ENCODE measurements around the gene TRPC4.

Gene TRPC4

DNA sequence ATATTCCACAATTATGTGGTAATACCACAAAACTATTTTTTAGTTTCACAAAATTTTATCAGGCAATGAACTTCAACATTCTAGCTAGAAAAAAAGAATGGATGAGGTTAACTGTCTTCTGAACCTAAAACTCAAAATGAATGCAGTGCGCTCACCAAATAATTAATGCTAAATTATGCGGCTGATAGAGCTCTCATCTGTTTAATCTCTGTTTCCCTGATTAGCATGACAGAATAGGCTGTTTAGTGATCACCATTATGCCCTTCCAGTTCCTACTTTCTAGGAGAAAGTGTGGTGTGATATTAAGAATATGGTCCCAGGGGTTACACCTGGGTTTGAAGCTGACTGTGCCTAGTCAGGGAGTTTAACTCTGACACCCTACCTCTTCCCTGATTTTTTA lies 228.2 kb downstream of the TRPC4 start:
- no peak overlapping the region for H3K27ac Mint-ChIP-seq
- no peak overlapping the region for H3K4me3 Mint-ChIP-seq
- H3K4me1 Mint-ChIP-seq (ENCODE audit: low read depth) = no peaks in the 10 kb centered on the region
- no peaks in the 10 kb centered on the region for H3K9me3 Mint-ChIP-seq (ENCODE audit: low read depth)
- H3K36me3 Mint-ChIP-seq = no peaks in the 10 kb centered on the region
- no peaks in the 10 kb centered on the region for H3K27me3 Mint-ChIP-seq

DNA sequence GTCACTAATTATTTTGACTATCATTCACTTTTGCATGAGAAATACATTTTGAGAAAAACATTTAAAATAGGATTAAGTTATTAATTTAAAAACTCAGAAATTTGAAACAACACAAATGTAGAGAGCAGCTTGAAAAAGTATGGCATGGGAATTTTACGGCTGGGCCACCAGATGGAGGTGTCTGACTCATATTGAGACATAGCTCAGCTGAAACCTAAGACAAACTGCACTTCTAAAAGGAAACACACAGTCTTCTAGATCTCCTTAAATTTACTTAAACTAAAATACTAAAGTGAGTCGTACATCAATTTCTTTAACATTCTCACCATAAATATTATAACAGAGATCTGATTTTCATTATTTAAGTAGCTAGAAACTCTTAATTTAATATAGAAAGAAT lies 229.1 kb downstream of the TRPC4 start:
- H3K27me3 Mint-ChIP-seq = no peaks in the 10 kb centered on the region
- H3K27ac Mint-ChIP-seq = no peak overlapping the region
- no peaks in the 10 kb centered on the region for H3K4me1 Mint-ChIP-seq (ENCODE audit: low read depth)
- no peaks in the 10 kb centered on the region for H3K36me3 Mint-ChIP-seq
- H3K4me3 Mint-ChIP-seq = no peak overlapping the region
- no peaks in the 10 kb centered on the region for H3K9me3 Mint-ChIP-seq (ENCODE audit: low read depth)

- Mint-ChIP-seq H3K27me3 (no peaks in the 10 kb centered on the region), H3K4me3 (no peak overlapping the region), H3K4me1 (ENCODE audit: low read depth) (no peaks in the 10 kb centered on the region), H3K27ac (no peak overlapping the region), H3K36me3 (no peaks in the 10 kb centered on the region), H3K9me3 (ENCODE audit: low read depth) (no peaks in the 10 kb centered on the region)
These were observed 232.9 kb downstream of the TRPC4 start for GRCh38 chr13:37636701-37637100.

DNA sequence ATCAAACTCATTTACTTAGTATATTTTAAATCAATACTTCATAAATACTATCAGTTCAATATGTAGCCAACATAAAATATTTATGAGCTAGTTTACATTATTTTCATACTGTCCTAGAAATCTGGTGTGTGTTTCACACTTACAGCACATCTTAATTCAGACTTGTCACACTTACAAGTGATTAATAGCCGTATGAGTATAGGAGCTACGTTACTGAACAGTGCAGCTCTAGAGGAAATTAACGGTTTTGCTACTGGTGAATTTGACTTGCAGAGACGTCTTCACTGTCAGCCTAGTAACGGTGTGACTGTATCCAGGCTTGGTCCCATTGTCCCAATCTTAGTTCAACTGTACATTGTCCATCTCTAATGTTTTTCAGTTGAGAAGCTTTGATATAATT lies 237.3 kb downstream of the TRPC4 start:
- H3K27ac Mint-ChIP-seq = no peak overlapping the region
- H3K36me3 Mint-ChIP-seq = no peaks in the 10 kb centered on the region
- H3K27me3 Mint-ChIP-seq = no peaks in the 10 kb centered on the region
- H3K4me3 Mint-ChIP-seq = no peak overlapping the region
- no peaks in the 10 kb centered on the region for H3K9me3 Mint-ChIP-seq (ENCODE audit: low read depth)
- H3K4me1 Mint-ChIP-seq (ENCODE audit: low read depth) = no peaks in the 10 kb centered on the region

DNA sequence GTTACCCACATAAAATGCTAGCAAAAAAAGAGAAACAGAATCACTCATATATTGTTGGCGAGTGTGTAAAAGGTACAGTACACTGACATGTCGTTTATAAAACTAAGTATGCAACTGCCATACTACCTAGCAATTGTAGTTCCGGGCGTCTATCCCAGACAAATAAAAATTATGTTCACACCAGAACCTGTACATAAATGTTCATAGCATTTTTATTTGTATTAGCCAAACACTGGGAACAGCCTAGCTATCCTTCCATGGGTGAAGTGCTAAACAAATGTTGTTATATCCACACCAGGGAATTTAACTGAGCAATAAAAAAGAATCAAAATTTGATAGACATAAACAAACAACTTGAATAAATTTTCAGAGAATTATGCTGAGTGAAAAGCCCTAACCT lies 242.1 kb downstream of the TRPC4 start:
- Mint-ChIP-seq H3K36me3 (no peaks in the 10 kb centered on the region), H3K27me3 (no peaks in the 10 kb centered on the region), H3K9me3 (ENCODE audit: low read depth) (peaks cover 4% of the 10 kb centered on the region), H3K27ac (no peak overlapping the region), H3K4me3 (no peak overlapping the region), H3K4me1 (ENCODE audit: low read depth) (no peaks in the 10 kb centered on the region)

- Mint-ChIP-seq H3K27me3 (no peaks in the 10 kb centered on the region), H3K9me3 (ENCODE audit: low read depth) (peaks cover 8% of the 10 kb centered on the region), H3K27ac (no peak overlapping the region), H3K4me1 (ENCODE audit: low read depth) (no peaks in the 10 kb centered on the region), H3K4me3 (no peak overlapping the region), H3K36me3 (no peaks in the 10 kb centered on the region)
These were observed 247.7 kb downstream of the TRPC4 start for GRCh38 chr13:37621811-37622361.

DNA sequence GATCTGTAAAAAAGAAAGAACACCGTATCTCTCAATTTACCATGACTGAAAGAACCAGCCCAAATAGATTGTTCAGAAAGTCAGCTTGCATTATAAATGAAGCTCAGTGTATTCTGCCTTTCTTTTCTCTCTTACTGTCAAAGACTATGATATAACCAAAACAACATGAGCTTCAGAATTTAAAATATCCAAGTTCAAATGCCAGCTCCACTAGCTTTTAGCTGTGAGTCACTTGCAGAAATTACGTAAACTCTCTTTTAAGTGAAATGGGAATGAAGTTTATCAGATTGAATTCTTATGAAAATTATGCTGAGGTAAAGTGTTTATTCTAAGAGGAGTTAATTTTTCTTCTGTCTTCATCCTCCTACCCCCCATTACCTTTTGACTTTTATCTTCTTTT lies 251.0 kb downstream of the TRPC4 start:
- no peaks in the 10 kb centered on the region for H3K27me3 Mint-ChIP-seq
- no peaks in the 10 kb centered on the region for H3K4me1 Mint-ChIP-seq (ENCODE audit: low read depth)
- no peak overlapping the region for H3K4me3 Mint-ChIP-seq
- H3K9me3 Mint-ChIP-seq (ENCODE audit: low read depth) = peaks cover 4% of the 10 kb centered on the region
- no peaks in the 10 kb centered on the region for H3K36me3 Mint-ChIP-seq
- H3K27ac Mint-ChIP-seq = no peak overlapping the region

DNA sequence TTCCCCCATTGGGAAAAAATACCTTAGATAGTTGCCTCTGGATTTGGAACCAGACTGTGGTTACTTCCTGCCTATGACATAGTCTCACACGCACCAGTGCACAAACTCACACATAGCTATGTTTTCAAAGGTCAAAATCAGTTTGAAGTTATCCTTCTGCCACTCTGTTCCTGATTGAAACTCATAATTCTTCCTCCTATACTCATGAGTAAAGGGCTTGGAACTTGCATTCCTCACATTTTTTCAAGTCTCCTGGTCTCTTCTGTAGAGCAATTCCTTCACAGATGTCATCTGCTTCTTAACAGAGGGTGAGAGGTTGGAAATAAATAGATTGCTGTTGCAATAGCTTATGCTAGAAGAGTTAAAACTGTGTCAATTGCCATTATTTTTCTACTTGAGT lies 252.4 kb downstream of the TRPC4 start:
- Mint-ChIP-seq H3K27ac (no peak overlapping the region), H3K4me1 (ENCODE audit: low read depth) (no peaks in the 10 kb centered on the region), H3K36me3 (no peaks in the 10 kb centered on the region), H3K9me3 (ENCODE audit: low read depth) (peaks cover 2% of the 10 kb centered on the region), H3K4me3 (no peak overlapping the region), H3K27me3 (no peaks in the 10 kb centered on the region)

GRCh38 chr13:37616131-37616530 lies 253.4 kb downstream of the TRPC4 start:
- H3K4me1 Mint-ChIP-seq (ENCODE audit: low read depth) = no peaks in the 10 kb centered on the region
- H3K27ac Mint-ChIP-seq = no peak overlapping the region
- no peaks in the 10 kb centered on the region for H3K36me3 Mint-ChIP-seq
- H3K27me3 Mint-ChIP-seq = no peaks in the 10 kb centered on the region
- no peaks in the 10 kb centered on the region for H3K9me3 Mint-ChIP-seq (ENCODE audit: low read depth)
- H3K4me3 Mint-ChIP-seq = no peak overlapping the region

DNA sequence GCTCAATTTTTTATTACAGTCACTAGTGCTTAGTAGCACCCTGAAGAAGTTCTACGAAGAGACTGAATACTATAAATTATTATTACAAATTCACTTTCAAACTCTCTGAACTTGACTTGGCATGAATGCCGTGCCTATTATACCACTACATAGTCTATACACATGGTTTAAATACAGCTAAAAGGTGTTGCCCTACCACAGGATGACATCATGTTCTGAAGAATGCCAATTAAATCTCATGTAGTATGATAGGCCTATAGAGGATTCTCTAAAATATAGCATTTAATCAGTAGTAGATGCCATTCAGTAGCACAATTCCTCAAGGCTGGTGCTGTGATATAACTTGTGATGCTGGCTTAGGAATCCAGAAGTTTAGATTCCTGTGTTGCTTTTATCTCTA lies 254.3 kb downstream of the TRPC4 start:
- Mint-ChIP-seq H3K36me3 (no peaks in the 10 kb centered on the region), H3K4me1 (ENCODE audit: low read depth) (no peaks in the 10 kb centered on the region), H3K27me3 (no peaks in the 10 kb centered on the region), H3K9me3 (ENCODE audit: low read depth) (no peaks in the 10 kb centered on the region), H3K4me3 (no peak overlapping the region), H3K27ac (no peak overlapping the region)

DNA sequence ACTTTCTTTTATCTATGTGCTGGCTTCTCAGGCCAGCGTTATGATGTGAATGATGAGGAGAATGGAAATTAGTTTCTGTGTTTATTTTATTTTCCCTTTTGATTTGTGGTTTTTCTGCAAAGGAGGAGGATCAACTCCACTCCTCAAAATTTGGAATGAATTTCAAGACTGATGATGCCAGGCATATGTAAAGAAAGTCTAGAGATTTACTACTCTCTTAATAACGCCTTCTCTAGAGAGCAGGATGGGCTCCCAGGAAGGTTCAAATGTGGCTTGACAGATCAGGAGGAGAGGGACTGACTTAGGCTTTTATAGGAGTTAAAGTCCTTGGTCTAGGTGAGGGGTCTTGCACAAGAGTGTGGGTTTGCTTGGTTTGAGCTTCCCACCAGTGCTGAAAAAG lies 255.9 kb downstream of the TRPC4 start:
- no peaks in the 10 kb centered on the region for H3K4me1 Mint-ChIP-seq (ENCODE audit: low read depth)
- H3K9me3 Mint-ChIP-seq (ENCODE audit: low read depth) = no peaks in the 10 kb centered on the region
- H3K27ac Mint-ChIP-seq = no peak overlapping the region
- H3K4me3 Mint-ChIP-seq = no peak overlapping the region
- no peaks in the 10 kb centered on the region for H3K36me3 Mint-ChIP-seq
- no peaks in the 10 kb centered on the region for H3K27me3 Mint-ChIP-seq

GRCh38 chr13:37613236-37613635 lies 256.3 kb downstream of the TRPC4 start:
- no peak overlapping the region for H3K4me3 Mint-ChIP-seq
- H3K27ac Mint-ChIP-seq = no peak overlapping the region
- no peaks in the 10 kb centered on the region for H3K36me3 Mint-ChIP-seq
- no peaks in the 10 kb centered on the region for H3K4me1 Mint-ChIP-seq (ENCODE audit: low read depth)
- H3K9me3 Mint-ChIP-seq (ENCODE audit: low read depth) = no peaks in the 10 kb centered on the region
- no peaks in the 10 kb centered on the region for H3K27me3 Mint-ChIP-seq

- Mint-ChIP-seq H3K27me3 (no peaks in the 10 kb centered on the region), H3K36me3 (no peaks in the 10 kb centered on the region), H3K4me3 (no peak overlapping the region), H3K27ac (no peak overlapping the region), H3K4me1 (ENCODE audit: low read depth) (no peaks in the 10 kb centered on the region), H3K9me3 (ENCODE audit: low read depth) (no peaks in the 10 kb centered on the region)
These were observed 260.7 kb downstream of the TRPC4 start for GRCh38 chr13:37608750-37609339.

DNA sequence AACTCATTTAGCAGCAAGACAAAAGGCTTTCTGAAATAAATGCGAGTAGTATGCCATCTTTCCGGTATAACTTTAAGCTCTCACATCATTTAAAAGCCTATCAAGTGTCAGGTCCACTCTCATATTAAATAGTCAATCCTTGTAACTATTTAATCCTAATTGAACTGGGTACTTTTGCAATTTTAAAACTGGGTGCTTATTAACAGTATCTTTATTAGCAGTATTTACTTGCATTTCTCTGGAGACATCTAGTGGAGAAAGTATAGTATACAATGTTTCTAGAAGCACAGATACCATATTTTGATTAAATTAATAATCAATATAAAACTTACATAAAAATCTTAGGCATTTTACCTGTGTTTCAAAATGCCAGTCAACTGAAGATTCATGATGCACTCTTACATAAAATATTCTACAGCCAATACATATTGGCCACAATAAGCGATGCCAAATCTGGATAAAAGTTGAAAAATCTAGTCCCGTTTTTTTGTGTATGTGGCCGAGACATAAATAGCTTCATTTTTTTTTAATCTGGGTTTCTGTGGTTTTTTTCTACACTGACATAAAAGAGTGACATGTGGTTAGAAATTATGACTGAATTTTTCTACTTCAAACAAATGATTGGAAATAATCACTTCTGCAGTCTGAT lies 266.7 kb downstream of the TRPC4 start:
- Mint-ChIP-seq H3K27me3 (no peaks in the 10 kb centered on the region), H3K9me3 (ENCODE audit: low read depth) (no peaks in the 10 kb centered on the region), H3K27ac (no peak overlapping the region), H3K4me3 (no peak overlapping the region), H3K4me1 (ENCODE audit: low read depth) (no peaks in the 10 kb centered on the region), H3K36me3 (no peaks in the 10 kb centered on the region)

DNA sequence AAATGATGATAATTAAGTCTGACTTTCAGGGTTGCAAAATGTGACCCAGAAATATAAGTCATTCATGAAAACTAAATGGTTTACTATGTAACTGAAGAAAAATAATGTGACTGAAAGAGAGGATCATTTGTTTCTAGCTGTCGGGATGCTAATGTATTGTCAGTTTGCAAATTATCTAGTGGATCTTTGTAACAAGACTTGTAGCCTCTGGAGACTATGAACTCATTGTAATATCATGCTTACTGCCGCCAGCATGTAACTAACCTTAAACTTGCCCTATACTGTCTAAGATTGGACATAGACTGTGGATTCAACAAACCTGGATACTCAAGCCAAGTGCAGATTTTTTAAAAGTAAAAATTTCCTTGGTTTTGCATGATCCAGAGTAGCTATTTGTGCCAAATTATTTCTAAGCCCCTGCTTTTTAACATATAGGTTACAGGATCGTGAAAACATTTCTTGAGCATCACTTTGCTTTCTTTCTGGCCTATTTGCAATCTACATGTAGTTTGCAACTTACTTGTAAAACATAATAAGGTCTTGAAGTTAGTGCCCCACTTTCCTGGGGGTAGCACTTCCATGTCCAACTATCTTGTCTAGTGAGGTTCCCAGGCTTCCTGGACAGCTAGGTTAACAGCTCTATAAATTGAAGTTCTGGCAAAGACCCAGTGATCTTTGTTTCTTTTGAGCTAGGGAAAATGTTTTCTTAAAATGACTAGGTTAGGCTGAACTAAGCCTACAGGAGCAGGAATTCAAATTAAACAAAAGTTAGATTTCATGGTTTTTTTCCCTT lies 267.7 kb downstream of the TRPC4 start:
- Mint-ChIP-seq H3K27me3 (no peaks in the 10 kb centered on the region), H3K27ac (no peak overlapping the region), H3K36me3 (no peaks in the 10 kb centered on the region), H3K9me3 (ENCODE audit: low read depth) (no peaks in the 10 kb centered on the region), H3K4me3 (no peak overlapping the region), H3K4me1 (ENCODE audit: low read depth) (no peaks in the 10 kb centered on the region)
